Measurements from ENCODE around the gene FOXK2.

Gene FOXK2

GRCh38 chr17:82648165-82648668 lies 128.7 kb downstream of the FOXK2 start, which contains the start of gene WDR45B:
Gene WDR45B (minus strand): TSS chr17:82648444. CDS start chr17:82648340, 104 bp downstream.
- peak; percentile 95 for DNase-seq

GRCh38 chr17:82648742-82649331 lies 129.3 kb downstream of the FOXK2 start:
- no peak for DNase-seq

- no peak for DNase-seq
Observed at GRCh38 chr17:82649501-82650261, 130.1 kb downstream of the FOXK2 start.

GRCh38 chr17:82650723-82651122 lies 131.2 kb downstream of the FOXK2 start:
- DNase-seq = no peak

GRCh38 chr17:82653651-82654528 lies 134.4 kb downstream of the FOXK2 start:
- no peak for DNase-seq
